Endothelial cell of umbilical vein (primary cell): Measurements from ENCODE around the gene PSAP.

Source experiments
- EZH2 ChIP-seq: IDR thresholded peaks from 2 replicates; pipeline ENCODE4 v1.6.1; 2012; ENCODE audit warnings: borderline replicate concordance, low read depth, mild to moderate bottlenecking, moderate library complexity, low read length, inconsistent platforms; ENCODE audit not compliant: severe bottlenecking
- GATA2 ChIP-seq: IDR thresholded peaks from 2 replicates; pipeline ENCODE4 v1.7.0; 2011; ENCODE audit warnings: low read depth, mild to moderate bottlenecking, moderate library complexity, mixed read lengths, low read length; ENCODE audit not compliant: insufficient read length, insufficient read depth
- JUN ChIP-seq: IDR thresholded peaks from 2 replicates; pipeline ENCODE4 v1.6.1; 2011; ENCODE audit warnings: borderline replicate concordance, low read depth; ENCODE audit not compliant: insufficient read length, insufficient read depth
- POLR2A ChIP-seq: IDR thresholded peaks from 2 replicates; pipeline ENCODE4 v1.6.1; 2012; ENCODE audit warnings: low read depth, mild to moderate bottlenecking, control low read depth, low read length
- POLR2AphosphoS5 ChIP-seq: IDR thresholded peaks from 2 replicates; pipeline ENCODE4 v1.6.1; 2012; ENCODE audit warnings: low read depth, mild to moderate bottlenecking, control low read depth, low read length, moderate library complexity; ENCODE audit not compliant: insufficient read depth
- TF ChIP-seq, protein P1 (sequence below), 2 donors: IDR thresholded peaks; 1 replicate in 1 of 2; 2 replicates in 1 of 2; pipeline ENCODE4 v1.5.1; 2011; ENCODE audit warnings: low read length in 2 of 2, mild to moderate bottlenecking in 2 of 2, moderate library complexity in 2 of 2, control low read depth in 1 of 2, inconsistent platforms in 1 of 2, low read depth in 1 of 2; ENCODE audit not compliant: insufficient read depth in 1 of 2; ENCODE audit errors: extremely low read depth in 1 of 2
- TF ChIP-seq, protein P2 (sequence below): IDR thresholded peaks from 2 replicates; pipeline ENCODE4 v1.6.1; 2011; ENCODE audit not compliant: insufficient read depth, insufficient read length

DNA sequence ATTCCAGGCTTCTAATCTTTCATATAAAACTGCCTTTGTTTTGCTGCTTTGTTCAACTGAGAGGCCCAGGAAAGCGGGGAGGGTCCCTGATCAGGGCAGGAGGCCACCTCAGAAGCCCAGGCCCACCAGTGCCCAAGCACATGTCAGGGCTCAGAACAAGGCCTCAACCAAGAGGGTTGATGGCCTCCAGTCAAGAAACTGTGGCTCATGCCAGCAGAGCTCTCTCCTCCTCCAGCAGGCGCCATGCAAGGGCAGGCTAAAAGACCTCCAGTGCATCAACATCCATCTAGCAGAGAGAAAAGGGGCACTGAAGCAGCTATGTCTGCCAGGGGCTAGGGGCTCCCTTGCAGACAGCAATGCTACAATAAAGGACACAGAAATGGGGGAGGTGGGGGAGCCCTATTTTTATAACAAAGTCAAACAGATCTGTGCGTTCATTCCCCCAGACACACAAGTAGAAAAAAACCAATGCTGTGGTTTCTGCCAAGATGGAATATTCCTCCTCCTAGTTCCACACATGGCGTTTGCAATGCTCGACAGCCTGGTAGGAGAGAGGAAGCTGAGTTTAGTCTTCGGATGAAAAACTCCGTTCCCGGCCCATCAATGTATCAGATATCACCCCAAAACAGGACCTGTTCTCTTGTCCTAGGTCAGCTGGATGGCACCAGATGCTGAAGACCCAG, 34.0 kb downstream of the PSAP start:
- TF ChIP-seq POLR2A = no peak
- TF ChIP-seq JUN = no peak
- TF ChIP-seq, protein P1, sequence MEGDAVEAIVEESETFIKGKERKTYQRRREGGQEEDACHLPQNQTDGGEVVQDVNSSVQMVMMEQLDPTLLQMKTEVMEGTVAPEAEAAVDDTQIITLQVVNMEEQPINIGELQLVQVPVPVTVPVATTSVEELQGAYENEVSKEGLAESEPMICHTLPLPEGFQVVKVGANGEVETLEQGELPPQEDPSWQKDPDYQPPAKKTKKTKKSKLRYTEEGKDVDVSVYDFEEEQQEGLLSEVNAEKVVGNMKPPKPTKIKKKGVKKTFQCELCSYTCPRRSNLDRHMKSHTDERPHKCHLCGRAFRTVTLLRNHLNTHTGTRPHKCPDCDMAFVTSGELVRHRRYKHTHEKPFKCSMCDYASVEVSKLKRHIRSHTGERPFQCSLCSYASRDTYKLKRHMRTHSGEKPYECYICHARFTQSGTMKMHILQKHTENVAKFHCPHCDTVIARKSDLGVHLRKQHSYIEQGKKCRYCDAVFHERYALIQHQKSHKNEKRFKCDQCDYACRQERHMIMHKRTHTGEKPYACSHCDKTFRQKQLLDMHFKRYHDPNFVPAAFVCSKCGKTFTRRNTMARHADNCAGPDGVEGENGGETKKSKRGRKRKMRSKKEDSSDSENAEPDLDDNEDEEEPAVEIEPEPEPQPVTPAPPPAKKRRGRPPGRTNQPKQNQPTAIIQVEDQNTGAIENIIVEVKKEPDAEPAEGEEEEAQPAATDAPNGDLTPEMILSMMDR (IDR thresholded peaks at IDR 0.05; ENCODE audit: extremely low read depth in 1 of 2, insufficient read depth in 1 of 2, low read depth in 1 of 2, low read length in 2 of 2) = no peak
- no peak for TF ChIP-seq POLR2AphosphoS5
- TF ChIP-seq GATA2 = no peak
- no peak for TF ChIP-seq EZH2
- TF ChIP-seq, protein P2, sequence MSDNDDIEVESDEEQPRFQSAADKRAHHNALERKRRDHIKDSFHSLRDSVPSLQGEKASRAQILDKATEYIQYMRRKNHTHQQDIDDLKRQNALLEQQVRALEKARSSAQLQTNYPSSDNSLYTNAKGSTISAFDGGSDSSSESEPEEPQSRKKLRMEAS = no peak
